GM18499 (cell line): Measurements from ENCODE around the gene SPEF1.
"Not testable (repeated sequence)": the region's sequence is repeated elsewhere in the genome, so short reads cannot be mapped to it uniquely, and the experiment has no call there.

Source experiments
- ATAC-seq: cut with Tn5 transposase; IDR thresholded peaks from one replicate; pipeline ENCODE4 v1.9.1; 2021; ENCODE audit warnings: moderate number of reproducible peaks; ENCODE audit not compliant: insufficient read depth, unreplicated experiment

The SPEF1 gene

DNA sequence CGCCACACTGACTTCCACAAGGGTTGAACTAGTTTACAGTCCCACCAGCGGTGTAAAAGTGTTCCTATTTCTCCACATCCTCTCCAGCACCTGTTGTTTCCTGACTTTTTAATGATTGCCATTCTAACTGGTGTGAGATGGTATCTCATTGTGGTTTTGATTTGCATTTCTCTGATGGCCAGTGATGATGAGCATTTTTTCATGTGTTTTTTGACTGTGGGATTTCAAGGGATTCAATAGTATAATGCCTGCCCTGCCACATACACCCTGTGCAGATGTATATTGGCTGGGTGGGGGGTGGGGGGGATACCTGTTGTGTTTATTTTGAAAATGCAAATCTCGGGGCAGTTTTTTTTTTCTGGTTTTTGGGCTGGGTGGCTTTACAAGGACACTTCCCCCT is 12.9 kb upstream of the SPEF1 start:
- ATAC-seq, result not testable (repeated sequence)

- not testable (repeated sequence) for ATAC-seq
These were observed 8.0 kb upstream of the SPEF1 start for GRCh38 chr20:3789201-3789600.

DNA sequence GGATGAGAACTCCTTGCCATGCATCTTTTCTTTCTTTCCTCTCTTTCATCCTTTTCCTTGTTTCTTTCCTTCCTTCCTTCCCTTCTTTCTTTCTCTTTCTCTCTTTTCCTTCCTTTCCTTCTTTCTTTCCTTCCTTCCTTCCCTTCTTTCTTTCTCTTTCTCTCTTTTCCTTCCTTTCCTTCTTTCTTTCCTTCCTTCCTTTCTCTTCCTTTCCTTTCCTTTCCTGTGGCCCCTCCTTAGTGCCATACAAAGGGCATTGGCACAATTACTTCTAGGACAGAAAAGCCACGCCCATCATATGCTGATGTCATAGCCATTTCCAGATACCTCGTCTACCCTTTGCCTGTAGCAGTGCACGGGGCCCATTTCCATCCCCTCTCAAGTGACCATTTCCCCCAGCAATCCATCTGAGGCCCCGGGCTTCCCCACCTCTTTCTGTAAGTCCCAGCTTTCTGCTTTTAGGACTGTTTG is 7.5 kb upstream of the SPEF1 start:
- no peak for ATAC-seq

- ATAC-seq, result no peak
These were observed 6.2 kb upstream of the SPEF1 start for GRCh38 chr20:3787324-3788014.

- ATAC-seq, result peak; percentile 39
These were observed 5.5 kb upstream of the SPEF1 start, which contains the start of gene CENPB for GRCh38 chr20:3786665-3787323. Gene CENPB (minus strand): TSS chr20:3786740. CDS start chr20:3786483, 257 bp downstream.

DNA sequence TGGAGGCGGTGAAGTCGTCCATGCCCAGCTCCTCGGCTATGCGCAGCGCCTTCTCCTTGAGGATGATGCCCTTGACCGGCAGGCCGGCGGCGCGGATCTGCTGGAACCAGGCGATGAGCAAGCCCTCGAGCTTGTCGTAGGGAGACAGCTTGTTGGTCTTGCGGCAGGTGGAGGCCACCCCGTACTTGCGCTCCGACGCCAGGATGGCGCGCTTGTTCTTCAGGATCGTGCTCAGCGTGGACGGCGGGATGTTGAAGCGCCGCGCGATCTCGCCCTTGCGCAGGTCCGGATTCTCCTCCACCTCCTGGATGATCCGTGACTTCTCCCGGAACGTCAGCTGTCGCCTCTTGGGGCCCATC is 4.9 kb upstream of the SPEF1 start:
- no peak for ATAC-seq

DNA sequence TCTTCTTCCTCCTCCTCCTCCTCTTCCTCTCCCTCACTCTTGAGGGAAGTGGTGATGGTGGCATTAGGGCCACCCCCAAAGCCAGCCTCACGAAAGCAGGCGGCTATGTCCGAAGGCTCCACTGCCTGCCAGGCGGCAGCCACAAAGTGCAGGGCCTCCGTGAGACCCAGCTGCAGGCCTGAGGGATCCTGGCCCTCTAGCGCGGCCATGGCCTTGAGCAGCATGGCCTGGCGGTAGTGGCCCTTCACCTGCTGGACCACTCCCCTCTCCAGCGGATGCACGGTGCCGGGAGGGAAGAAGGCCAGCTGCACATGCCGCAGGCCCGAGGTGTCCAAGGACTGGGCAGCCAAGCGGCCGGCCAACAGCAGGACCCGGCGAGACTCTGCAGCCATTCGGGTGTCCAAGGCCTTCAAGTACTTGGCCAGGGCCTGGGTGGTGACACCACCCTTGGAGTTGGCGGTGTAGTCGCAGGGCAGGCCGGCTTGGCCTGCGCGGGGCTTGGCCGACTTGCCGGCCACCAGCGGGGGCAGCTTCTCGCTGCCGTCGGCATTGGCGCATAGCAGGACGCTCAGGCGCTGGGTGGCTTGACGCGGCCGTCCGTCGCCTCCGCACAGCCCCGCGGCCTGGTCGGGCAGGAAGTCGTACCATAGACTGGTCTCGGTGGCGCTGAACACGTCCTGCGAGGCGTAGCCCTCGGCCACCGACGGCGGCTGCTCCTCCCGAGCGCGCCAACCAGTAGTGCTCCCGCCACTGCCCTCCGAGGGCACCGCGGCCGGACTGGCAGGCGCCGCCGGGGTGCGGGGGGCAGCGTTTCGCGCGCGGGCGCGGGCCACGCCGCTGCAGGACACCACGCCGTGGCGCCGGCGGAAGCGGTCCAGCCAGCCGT is 4.2 kb upstream of the SPEF1 start:
- no peak for ATAC-seq

DNA sequence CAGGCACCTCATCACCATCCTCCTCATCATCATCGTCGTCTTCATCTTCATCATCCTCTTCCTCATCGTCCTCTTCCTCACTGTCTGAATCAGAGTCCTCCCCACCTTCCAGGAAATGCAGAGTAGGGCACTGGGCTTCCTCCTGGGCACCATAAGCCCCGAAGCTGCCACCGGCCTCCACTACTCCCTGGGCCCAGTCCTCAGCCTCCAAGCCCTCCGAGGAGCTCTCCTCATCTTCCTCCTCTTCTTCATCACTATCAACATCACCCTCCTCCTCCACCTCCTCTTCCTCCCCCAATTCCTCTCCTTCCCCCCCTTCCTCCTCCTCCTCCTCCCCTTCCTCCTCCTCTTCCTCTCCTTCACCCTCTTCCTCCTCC is 3.6 kb upstream of the SPEF1 start:
- no peak for ATAC-seq

- ATAC-seq, result no peak
These were observed 3.1 kb upstream of the SPEF1 start for GRCh38 chr20:3784216-3784853.

DNA sequence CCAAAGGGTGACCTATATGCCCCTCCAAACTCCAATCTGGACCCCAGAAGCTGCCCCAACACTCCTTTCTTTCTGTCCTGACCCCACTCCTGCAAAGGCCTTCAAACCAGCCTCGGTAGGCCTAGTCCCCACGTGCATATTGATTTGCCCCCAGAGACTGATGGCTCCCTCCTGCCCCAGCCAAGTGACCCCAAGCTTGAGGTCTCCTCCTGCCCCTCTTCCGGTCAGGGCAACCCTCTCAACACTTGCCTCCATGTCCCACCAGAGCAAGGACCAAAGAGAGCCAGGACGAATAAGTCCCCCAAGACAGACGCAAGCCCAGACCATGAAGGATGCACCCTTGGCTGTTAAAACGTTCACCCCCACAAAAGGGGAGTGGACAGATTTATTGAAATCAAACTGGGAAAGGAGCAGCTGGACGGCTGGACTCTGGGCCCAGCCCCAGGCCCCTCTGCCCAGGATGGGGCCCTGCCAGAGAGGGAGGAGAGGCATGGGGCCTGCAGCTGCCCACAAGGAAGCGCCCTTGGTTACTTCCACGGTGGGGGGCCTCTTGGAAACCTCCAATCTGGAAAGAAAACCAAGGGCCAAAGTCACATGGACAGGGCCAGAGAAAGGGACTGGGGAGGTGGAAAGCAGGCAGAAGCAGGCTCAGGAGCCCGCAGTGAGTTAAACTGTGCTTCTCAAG is 2.4 kb upstream of the SPEF1 start:
- no peak for ATAC-seq

DNA sequence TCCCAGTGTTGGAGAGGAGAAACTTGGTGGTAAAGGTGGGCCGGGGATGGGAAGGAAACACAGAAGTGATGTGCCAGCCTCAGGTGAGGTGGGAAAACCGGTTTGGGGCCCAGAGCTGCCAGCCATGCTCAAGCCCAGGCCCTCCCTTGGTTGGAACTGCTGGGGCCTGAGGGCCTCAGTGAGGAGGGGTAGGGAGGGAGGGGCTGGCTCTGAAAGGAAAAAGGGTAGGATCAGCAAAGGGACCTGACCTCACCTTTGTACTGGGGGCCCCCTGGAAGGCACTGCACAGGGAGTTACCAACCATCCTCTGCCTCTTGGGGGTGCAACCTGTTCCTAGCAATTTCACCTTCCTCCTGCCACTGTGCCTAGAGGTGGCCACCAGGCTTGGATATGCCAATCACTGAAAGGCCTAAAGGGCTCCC is 1.8 kb upstream of the SPEF1 start:
- ATAC-seq, result no peak

DNA sequence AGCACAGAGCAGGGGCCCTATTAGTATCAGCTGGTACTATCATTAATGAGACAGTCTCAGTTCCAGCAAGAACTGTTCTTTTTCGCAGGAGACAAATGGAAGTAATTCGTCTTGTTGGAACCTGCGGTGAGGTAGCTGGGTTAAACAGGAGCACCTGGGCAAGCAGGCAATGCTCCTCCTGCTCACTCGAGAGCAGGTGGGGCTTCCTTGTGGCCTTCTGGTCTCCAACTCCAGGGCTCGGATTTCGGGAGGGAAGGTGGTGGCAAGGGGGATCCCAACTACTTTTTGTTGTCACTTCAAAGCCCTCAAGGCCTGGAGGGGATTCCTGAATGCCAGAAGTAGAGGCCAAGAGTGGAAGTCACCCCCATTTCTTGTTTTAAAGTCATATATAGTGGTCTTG is 1.3 kb upstream of the SPEF1 start:
- ATAC-seq, result no peak

- ATAC-seq, result no peak
These were observed 2.3 kb downstream of the SPEF1 start for GRCh38 chr20:3778976-3779375.

GRCh38 chr20:3777716-3778629 is 3.3 kb downstream of the SPEF1 start:
- ATAC-seq, result no peak

- no peak for ATAC-seq
These were observed 3.9 kb downstream of the SPEF1 start for GRCh38 chr20:3777381-3777715.

GRCh38 chr20:3775457-3776108 is 5.7 kb downstream of the SPEF1 start:
- ATAC-seq, result no peak

DNA sequence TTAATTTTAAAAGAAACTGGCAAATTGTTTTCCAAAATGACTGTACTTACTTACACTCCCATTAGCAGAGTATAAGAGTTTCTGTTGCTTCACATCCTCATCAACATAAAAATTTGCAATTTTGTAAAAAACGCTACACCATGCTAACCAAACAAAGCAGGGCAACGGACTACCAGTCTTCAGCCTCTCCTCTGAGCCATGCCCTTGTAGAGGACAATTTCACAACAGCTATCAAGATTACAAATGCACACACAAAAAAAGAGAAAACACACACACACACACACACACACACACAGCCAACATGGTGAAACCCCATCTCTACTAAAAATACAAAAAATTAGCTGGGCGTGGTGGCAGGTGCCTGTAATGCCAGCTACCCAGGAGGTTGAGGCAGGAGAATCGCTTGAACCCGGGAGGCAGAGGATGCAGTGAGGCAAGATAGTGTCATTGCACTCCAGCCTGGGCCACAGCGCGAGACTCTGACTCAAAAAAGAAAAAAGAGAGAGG is 9.6 kb downstream of the SPEF1 start:
- no peak for ATAC-seq

DNA sequence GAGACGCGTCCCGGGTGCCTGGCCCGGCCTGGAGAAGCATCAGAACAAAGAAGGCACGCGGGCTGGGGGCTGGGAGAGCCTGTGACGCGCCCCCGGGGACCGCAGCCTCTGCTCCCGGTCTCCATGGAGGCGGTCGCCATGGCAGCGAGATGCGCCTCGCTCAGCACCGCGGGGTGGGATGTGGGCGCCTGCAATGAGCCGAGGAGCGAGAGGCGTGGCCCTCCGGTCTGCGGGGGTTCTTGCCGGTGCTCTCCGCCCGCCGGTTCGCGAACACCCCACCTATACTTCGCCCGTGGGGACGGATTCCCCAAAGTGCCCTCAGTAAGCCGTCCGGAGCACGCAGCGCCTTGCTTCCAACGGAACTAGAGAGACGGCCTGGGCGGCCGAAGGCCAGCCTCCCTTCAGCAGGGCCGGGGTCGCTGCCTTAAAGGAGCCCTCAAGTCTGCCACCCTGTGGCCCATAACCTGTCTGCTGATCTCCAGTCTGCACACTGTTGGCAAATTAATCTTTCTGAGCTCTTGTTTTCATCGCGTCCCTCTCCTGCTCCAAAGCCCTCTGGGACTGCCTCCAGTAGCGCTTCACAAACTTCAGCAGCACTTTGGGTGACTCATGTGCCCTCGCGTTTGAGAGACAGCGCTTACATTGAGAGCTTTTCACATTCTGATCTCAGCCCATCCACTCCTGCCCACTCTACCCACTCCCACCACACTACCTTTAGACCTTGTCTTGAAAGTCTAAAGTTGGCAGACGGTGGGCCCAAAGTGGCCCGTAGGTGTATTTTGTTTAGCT is 12.7 kb downstream of the SPEF1 start:
- ATAC-seq, result no peak
